ENCODE measurements around the gene GABARAP. TPM values are rescaled to one million over a fixed set of nuclear protein-coding genes. Genes with fewer than 3 reads are reported as not detected.

Gene GABARAP
- total and polyA plus RNA-seq, 10 of the 15 experiments (the other 5 are each of a cell fraction or from before 2014, with no cell fraction given): 134 to 613 (median 285) TPM

DNA sequence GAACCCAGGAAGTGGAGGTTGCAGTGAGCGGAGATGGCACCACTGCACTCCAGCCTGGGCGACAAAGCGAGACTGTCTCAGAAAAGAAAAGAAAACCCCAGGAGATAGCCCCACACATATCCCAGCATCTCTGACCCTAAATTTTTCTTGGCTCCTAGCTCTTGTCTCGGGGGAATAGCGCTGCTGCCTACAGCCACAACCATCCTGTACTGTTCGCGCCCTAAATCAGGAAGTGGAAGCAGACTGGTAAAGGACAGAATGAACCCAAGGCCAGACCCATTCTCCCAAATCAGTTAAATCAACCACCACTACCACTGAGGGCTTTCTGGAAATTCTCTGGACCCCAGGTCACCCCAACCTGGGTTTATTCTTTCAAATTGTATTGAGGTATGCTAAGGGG is 7.6 kb upstream of the GABARAP start:
- Histone ChIP-seq H3K27ac (ENCODE audit: control insufficient read depth, insufficient read depth) (peak overlapping the region; percentile 87), H3K9me3 (replicated peaks; ENCODE audit: control insufficient read depth, insufficient read depth, low read length) (no peaks in the 10 kb centered on the region), H3K9ac (ENCODE audit: control insufficient read depth, insufficient read depth, low read length) (peak overlapping the region; percentile 91), H2AFZ (ENCODE audit: control insufficient read depth, low read depth, low read length) (no peak overlapping the region), H3K36me3 (ENCODE audit: control insufficient read depth in 2 of 2, insufficient read depth in 2 of 2, low read length in 1 of 2) (peaks cover 6 to 14% of the 10 kb centered on the region in 2 experiments; a peak in 3 of 4 replicates), H3K4me2 (ENCODE audit: control insufficient read depth, insufficient read depth) (peak overlapping the region; percentile 89), H3K4me1 (ENCODE audit: control insufficient read depth, insufficient read depth, low read length) (peaks cover 10% of the 10 kb centered on the region), H3K79me2 (ENCODE audit: control insufficient read depth, insufficient read depth, low read length) (peaks cover 60% of the 10 kb centered on the region), H4K20me1 (ENCODE audit: control insufficient read depth, insufficient read depth) (no peaks in the 10 kb centered on the region), H3K4me3 (peak overlapping the region; percentile 90), H3K27me3 (replicated peaks in 1 of 2; ENCODE audit: control insufficient read depth in 2 of 2, insufficient read depth in 2 of 2, low read length in 1 of 2) (no peaks in the 10 kb centered on the region)
- ChIA-PET POLR2A (interaction anchor here (0.6 to 4.4 kb wide), 7 partner anchors 10 to 80 kb away, joined by 3 to 99 read pairs (median 7); partner anchors contain the start of genes ACADVL, DLG4, DVL2 and GABARAP), RAD21 (ENCODE audit: unreplicated experiment) (interaction anchor here (0.7 to 1.4 kb wide), 8 partner anchors 9 to 633 kb away, joined by 3 to 9 read pairs (median 4); partner anchors contain the start of genes ACADVL, DLG4, DVL2 and PHF23), CTCF (interaction anchor here (1.0 to 3.2 kb wide), 5 partner anchors 8 to 48 kb away, joined by 3 to 18 read pairs (median 5); partner anchors contain the start of genes ACADVL, DLG4 and PHF23), SMC1A (ENCODE audit: uncharacterized antibody, unreplicated experiment) (interaction anchor here (0.7 to 3.6 kb wide), 6 partner anchors 9 to 29 kb away, joined by 3 to 26 read pairs (median 4); partner anchors contain the start of genes ACADVL, DVL2, GABARAP and PHF23)
- in situ Hi-C loops (cut with MboI) (no loop called here), intact Hi-C loops (cut with micrococcal nuclease; ENCODE audit: unreplicated experiment) (loop anchor here (1.0 kb wide), 1 partner anchor 8 kb away; the partner anchor contains the start of gene GABARAP)
- no TSS peak for BruUV-seq (replicated peaks)
- DNase-seq (ENCODE audit: low read depth, low spot score): no peak
- ATAC-seq: peak; percentile 29
- no peak for FAIRE-seq
- 10% methylated on average over 7 of the region's 7 CpGs for WGBS (ENCODE audit: insufficient coverage, insufficient replicate concordance, low lambda C conversion rate, missing lambda C conversion rate)
- TF ChIP-seq HDAC6 (IDR thresholded peaks at IDR 0.05; ENCODE audit: unreplicated experiment): no peak
- TF ChIP-seq, protein P1, sequence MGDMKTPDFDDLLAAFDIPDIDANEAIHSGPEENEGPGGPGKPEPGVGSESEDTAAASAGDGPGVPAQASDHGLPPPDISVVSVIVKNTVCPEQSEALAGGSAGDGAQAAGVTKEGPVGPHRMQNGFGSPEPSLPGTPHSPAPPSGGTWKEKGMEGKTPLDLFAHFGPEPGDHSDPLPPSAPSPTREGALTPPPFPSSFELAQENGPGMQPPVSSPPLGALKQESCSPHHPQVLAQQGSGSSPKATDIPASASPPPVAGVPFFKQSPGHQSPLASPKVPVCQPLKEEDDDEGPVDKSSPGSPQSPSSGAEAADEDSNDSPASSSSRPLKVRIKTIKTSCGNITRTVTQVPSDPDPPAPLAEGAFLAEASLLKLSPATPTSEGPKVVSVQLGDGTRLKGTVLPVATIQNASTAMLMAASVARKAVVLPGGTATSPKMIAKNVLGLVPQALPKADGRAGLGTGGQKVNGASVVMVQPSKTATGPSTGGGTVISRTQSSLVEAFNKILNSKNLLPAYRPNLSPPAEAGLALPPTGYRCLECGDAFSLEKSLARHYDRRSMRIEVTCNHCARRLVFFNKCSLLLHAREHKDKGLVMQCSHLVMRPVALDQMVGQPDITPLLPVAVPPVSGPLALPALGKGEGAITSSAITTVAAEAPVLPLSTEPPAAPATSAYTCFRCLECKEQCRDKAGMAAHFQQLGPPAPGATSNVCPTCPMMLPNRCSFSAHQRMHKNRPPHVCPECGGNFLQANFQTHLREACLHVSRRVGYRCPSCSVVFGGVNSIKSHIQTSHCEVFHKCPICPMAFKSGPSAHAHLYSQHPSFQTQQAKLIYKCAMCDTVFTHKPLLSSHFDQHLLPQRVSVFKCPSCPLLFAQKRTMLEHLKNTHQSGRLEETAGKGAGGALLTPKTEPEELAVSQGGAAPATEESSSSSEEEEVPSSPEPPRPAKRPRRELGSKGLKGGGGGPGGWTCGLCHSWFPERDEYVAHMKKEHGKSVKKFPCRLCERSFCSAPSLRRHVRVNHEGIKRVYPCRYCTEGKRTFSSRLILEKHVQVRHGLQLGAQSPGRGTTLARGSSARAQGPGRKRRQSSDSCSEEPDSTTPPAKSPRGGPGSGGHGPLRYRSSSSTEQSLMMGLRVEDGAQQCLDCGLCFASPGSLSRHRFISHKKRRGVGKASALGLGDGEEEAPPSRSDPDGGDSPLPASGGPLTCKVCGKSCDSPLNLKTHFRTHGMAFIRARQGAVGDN (IDR thresholded peaks at IDR 0.05): no peak
- TF ChIP-seq NFYA (IDR thresholded peaks at IDR 0.05; ENCODE audit: borderline replicate concordance, low read depth, low read length): no peak
- no peak for TF ChIP-seq JUND (IDR thresholded peaks at IDR 0.05; ENCODE audit: low read depth, low read length)
- no peak for TF ChIP-seq RBBP5 (conservative IDR thresholded peaks at IDR 0.05)
- no peak for TF ChIP-seq IKZF2 (IDR thresholded peaks at IDR 0.05)
- peak; percentile 83 for TF ChIP-seq MEF2B (IDR thresholded peaks at IDR 0.05; ENCODE audit: partially characterized antibody, poor library complexity, severe bottlenecking)
- no peak for TF ChIP-seq MYB (IDR thresholded peaks at IDR 0.05; ENCODE audit: borderline replicate concordance, low read depth, low read length)
- TF ChIP-seq ZNF384 (IDR thresholded peaks at IDR 0.05; ENCODE audit: borderline replicate concordance, low read depth, low read length): no peak
- no peak for TF ChIP-seq JUNB (IDR thresholded peaks at IDR 0.05)
- no peak for TF ChIP-seq NBN (IDR thresholded peaks at IDR 0.05)
- TF ChIP-seq, protein P2, sequence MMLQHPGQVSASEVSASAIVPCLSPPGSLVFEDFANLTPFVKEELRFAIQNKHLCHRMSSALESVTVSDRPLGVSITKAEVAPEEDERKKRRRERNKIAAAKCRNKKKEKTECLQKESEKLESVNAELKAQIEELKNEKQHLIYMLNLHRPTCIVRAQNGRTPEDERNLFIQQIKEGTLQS (IDR thresholded peaks at IDR 0.05; ENCODE audit: borderline replicate concordance, extremely low read depth, low read depth, low read length): no peak
- no peak for TF ChIP-seq ASH2L (IDR thresholded peaks at IDR 0.05; ENCODE audit: borderline replicate concordance, low read depth)
- TF ChIP-seq, protein P3, sequence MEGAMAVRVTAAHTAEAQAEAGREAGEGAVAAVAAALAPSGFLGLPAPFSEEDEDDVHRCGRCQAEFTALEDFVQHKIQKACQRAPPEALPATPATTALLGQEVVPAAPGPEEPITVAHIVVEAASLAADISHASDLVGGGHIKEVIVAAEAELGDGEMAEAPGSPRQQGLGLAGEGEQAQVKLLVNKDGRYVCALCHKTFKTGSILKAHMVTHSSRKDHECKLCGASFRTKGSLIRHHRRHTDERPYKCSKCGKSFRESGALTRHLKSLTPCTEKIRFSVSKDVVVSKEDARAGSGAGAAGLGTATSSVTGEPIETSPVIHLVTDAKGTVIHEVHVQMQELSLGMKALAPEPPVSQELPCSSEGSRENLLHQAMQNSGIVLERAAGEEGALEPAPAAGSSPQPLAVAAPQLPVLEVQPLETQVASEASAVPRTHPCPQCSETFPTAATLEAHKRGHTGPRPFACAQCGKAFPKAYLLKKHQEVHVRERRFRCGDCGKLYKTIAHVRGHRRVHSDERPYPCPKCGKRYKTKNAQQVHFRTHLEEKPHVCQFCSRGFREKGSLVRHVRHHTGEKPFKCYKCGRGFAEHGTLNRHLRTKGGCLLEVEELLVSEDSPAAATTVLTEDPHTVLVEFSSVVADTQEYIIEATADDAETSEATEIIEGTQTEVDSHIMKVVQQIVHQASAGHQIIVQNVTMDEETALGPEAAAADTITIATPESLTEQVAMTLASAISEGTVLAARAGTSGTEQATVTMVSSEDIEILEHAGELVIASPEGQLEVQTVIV (IDR thresholded peaks at IDR 0.05; ENCODE audit: borderline replicate concordance, partially characterized antibody): peak; percentile 20
- no peak for TF ChIP-seq KLF5 (IDR thresholded peaks at IDR 0.05; ENCODE audit: partially characterized antibody)
- TF ChIP-seq, protein P4, sequence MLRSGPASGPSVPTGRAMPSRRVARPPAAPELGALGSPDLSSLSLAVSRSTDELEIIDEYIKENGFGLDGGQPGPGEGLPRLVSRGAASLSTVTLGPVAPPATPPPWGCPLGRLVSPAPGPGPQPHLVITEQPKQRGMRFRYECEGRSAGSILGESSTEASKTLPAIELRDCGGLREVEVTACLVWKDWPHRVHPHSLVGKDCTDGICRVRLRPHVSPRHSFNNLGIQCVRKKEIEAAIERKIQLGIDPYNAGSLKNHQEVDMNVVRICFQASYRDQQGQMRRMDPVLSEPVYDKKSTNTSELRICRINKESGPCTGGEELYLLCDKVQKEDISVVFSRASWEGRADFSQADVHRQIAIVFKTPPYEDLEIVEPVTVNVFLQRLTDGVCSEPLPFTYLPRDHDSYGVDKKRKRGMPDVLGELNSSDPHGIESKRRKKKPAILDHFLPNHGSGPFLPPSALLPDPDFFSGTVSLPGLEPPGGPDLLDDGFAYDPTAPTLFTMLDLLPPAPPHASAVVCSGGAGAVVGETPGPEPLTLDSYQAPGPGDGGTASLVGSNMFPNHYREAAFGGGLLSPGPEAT (IDR thresholded peaks at IDR 0.05; ENCODE audit: low read depth): no peak

All from GM12878 (cell line).